ENCODE results near the gene DRGX. TPM values are rescaled to one million over a fixed set of nuclear protein-coding genes. Genes with fewer than 3 reads are reported as not detected.

Gene DRGX
- total and polyA plus RNA-seq, 2 of the 13 experiments (the other 11 are each of a cell fraction or from before 2014, with no cell fraction given) = not detected

GRCh38 chr10:49353026-49353894 lies 42.6 kb downstream of the DRGX start:
- DNase-seq (ENCODE audit: low spot score) (no peak), ATAC-seq (no peak), FAIRE-seq (no peak)
- no peaks in the 10 kb centered on the region for H3K4me1 ChIP-seq (ENCODE audit: insufficient read depth, low read length)
- H2AFZ ChIP-seq (ENCODE audit: low read length) = no peak overlapping the region
- H3K9ac ChIP-seq (ENCODE audit: insufficient read depth, low read depth, low read length) = no peak overlapping the region
- TF ChIP-seq ZFY (CRISPR knock-in tag; IDR thresholded peaks at IDR 0.05) = no peak
- TF ChIP-seq ZFP1 (CRISPR knock-in tag; IDR thresholded peaks at IDR 0.05) = no peak
- TF ChIP-seq ZNF660 (CRISPR knock-in tag; IDR thresholded peaks at IDR 0.05; ENCODE audit: borderline replicate concordance, low read depth) = no peak
- no peak for TF ChIP-seq HNRNPUL1 (IDR thresholded peaks at IDR 0.05; ENCODE audit: low read depth, low read length)
- TF ChIP-seq SNAPC5 (CRISPR knock-in tag; IDR thresholded peaks at IDR 0.05; ENCODE audit: borderline replicate concordance) = no peak
- no peak for TF ChIP-seq BRD4 (CRISPR knock-in tag; IDR thresholded peaks at IDR 0.05)
- TF ChIP-seq ZNF747 (CRISPR knock-in tag; IDR thresholded peaks at IDR 0.05; ENCODE audit: borderline replicate concordance) = no peak
- TF ChIP-seq ARHGAP35 (CRISPR knock-in tag; IDR thresholded peaks at IDR 0.05; ENCODE audit: borderline replicate concordance) = no peak
- no peak for TF ChIP-seq KLF13 (CRISPR knock-in tag; IDR thresholded peaks at IDR 0.05)
- no peak for TF ChIP-seq PREB (CRISPR knock-in tag; IDR thresholded peaks at IDR 0.05)
- TF ChIP-seq ARNT (IDR thresholded peaks at IDR 0.05) = no peak
- no peaks in the 10 kb centered on the region for H3K36me3 ChIP-seq (replicated peaks in 1 of 2; ENCODE audit: control insufficient read depth in 1 of 2, insufficient read depth in 2 of 2, low read length in 2 of 2)
- no TSS peak for BruUV-seq (replicated peaks)
- no peaks in the 10 kb centered on the region for H4K20me1 ChIP-seq (ENCODE audit: insufficient read depth, low read length)
- ChIA-PET POLR2A (no interaction called here), CTCF (ENCODE audit: low intra/inter-chr PET ratio, low total read pairs) (no interaction called here)
- intact Hi-C loops (cut with micrococcal nuclease; ENCODE audit: unreplicated experiment) (no loop called here), in situ Hi-C loops (cut with HindIII; ENCODE audit: extremely low pct_ligation_motif_present, low pct_unique_long_range_greater_than_20kb) (no loop called here)
- no peaks in the 10 kb centered on the region for H3K9me3 ChIP-seq (ENCODE audit: low read length)
- 0% methylated on average over 4 of the region's 6 CpGs for WGBS (ENCODE audit: low lambda C conversion rate)
- H3K4me3 ChIP-seq (replicated peaks in 1 of 3; ENCODE audit: insufficient read depth in 1 of 3, low read depth in 2 of 3, low read length in 3 of 3) = no peak overlapping the region
- H3K79me2 ChIP-seq (ENCODE audit: insufficient read depth, low read length) = no peaks in the 10 kb centered on the region
- no peak overlapping the region for H3K4me2 ChIP-seq (ENCODE audit: low read depth, low read length)
- no peak overlapping the region for H3K27ac ChIP-seq (ENCODE audit: extremely low read length, insufficient read depth, low read length)
- no peaks in the 10 kb centered on the region for H3K27me3 ChIP-seq (ENCODE audit: control insufficient read depth in 1 of 2, insufficient read depth in 2 of 2, low read length in 2 of 2)

Measured in HepG2 (cell line).